Measurements from ENCODE around the gene EPAS1.

The EPAS1 gene

GRCh38 chr2:46358713-46359112 lies 61.5 kb downstream of the EPAS1 start:
- ATAC-seq = no peak
- TF ChIP-seq CSRNP3 (CRISPR knock-in tag; IDR thresholded peaks at IDR 0.05) (no peak), GLIS3 (CRISPR knock-in tag; IDR thresholded peaks at IDR 0.05) (no peak), ZNF70 (CRISPR knock-in tag; IDR thresholded peaks at IDR 0.05) (no peak), ESRRG (CRISPR knock-in tag; IDR thresholded peaks at IDR 0.05) (no peak)

GRCh38 chr2:46360303-46360702 lies 63.1 kb downstream of the EPAS1 start:
- TF ChIP-seq ARNTL (CRISPR knock-in tag; IDR thresholded peaks at IDR 0.05; ENCODE audit: borderline replicate concordance, low read depth) = no peak
- TF ChIP-seq CREB5 (CRISPR knock-in tag; IDR thresholded peaks at IDR 0.05; ENCODE audit: low read depth) = no peak
- no peak for TF ChIP-seq TCF4 (CRISPR knock-in tag; IDR thresholded peaks at IDR 0.05; ENCODE audit: borderline replicate concordance)
- no peak for TF ChIP-seq TOX (CRISPR knock-in tag; IDR thresholded peaks at IDR 0.05; ENCODE audit: borderline replicate concordance)
- TF ChIP-seq ISL1 (CRISPR knock-in tag; IDR thresholded peaks at IDR 0.05) = no peak
- no peak for TF ChIP-seq GLIS3 (CRISPR knock-in tag; IDR thresholded peaks at IDR 0.05)
- no peak for TF ChIP-seq ZFP3 (CRISPR knock-in tag; IDR thresholded peaks at IDR 0.05)
- TF ChIP-seq RARB (CRISPR knock-in tag; IDR thresholded peaks at IDR 0.05) = no peak
- no peak for TF ChIP-seq OSR1 (CRISPR knock-in tag; IDR thresholded peaks at IDR 0.05)
- no peak for TF ChIP-seq PPARA (CRISPR knock-in tag; IDR thresholded peaks at IDR 0.05; ENCODE audit: borderline replicate concordance)
- no peak for TF ChIP-seq ZNF70 (CRISPR knock-in tag; IDR thresholded peaks at IDR 0.05)
- TF ChIP-seq POU6F1 (CRISPR knock-in tag; IDR thresholded peaks at IDR 0.05; ENCODE audit: borderline replicate concordance, low read depth) = no peak
- no peak for TF ChIP-seq CSDC2 (CRISPR knock-in tag; IDR thresholded peaks at IDR 0.05)
- no peak for TF ChIP-seq ZFP30 (CRISPR knock-in tag; IDR thresholded peaks at IDR 0.05)
- no peak for ATAC-seq

GRCh38 chr2:46361920-46362666 lies 64.9 kb downstream of the EPAS1 start:
- no peak for ATAC-seq
- TF ChIP-seq ZNF70 (CRISPR knock-in tag; IDR thresholded peaks at IDR 0.05) (no peak), CREB5 (CRISPR knock-in tag; IDR thresholded peaks at IDR 0.05; ENCODE audit: low read depth) (no peak), TOX (CRISPR knock-in tag; IDR thresholded peaks at IDR 0.05; ENCODE audit: borderline replicate concordance) (no peak)

- TF ChIP-seq CREB5 (CRISPR knock-in tag; IDR thresholded peaks at IDR 0.05; ENCODE audit: low read depth) (no peak), ZNF8 (CRISPR knock-in tag; IDR thresholded peaks at IDR 0.05) (no peak), ISL1 (CRISPR knock-in tag; IDR thresholded peaks at IDR 0.05) (no peak), SNAI2 (CRISPR knock-in tag; IDR thresholded peaks at IDR 0.05) (no peak), PPARA (CRISPR knock-in tag; IDR thresholded peaks at IDR 0.05; ENCODE audit: borderline replicate concordance) (no peak), CSRNP3 (CRISPR knock-in tag; IDR thresholded peaks at IDR 0.05) (no peak), ARNTL (CRISPR knock-in tag; IDR thresholded peaks at IDR 0.05; ENCODE audit: borderline replicate concordance, low read depth) (no peak), TOX (CRISPR knock-in tag; IDR thresholded peaks at IDR 0.05; ENCODE audit: borderline replicate concordance) (no peak), ZFP30 (CRISPR knock-in tag; IDR thresholded peaks at IDR 0.05) (no peak), POU6F1 (CRISPR knock-in tag; IDR thresholded peaks at IDR 0.05; ENCODE audit: borderline replicate concordance, low read depth) (no peak), GLIS3 (CRISPR knock-in tag; IDR thresholded peaks at IDR 0.05) (no peak), RARB (CRISPR knock-in tag; IDR thresholded peaks at IDR 0.05) (no peak), OSR1 (CRISPR knock-in tag; IDR thresholded peaks at IDR 0.05) (no peak), ZFP3 (CRISPR knock-in tag; IDR thresholded peaks at IDR 0.05) (no peak)
Measured at GRCh38 chr2:46362667-46363012, 65.4 kb downstream of the EPAS1 start.

More at GRCh38 chr2:46362667-46363012, 65.4 kb downstream of the EPAS1 start:
- ATAC-seq = no peak
